T-cell (primary cell): Measurements from ENCODE around the gene AMIGO3. TPM values are rescaled to one million over a fixed set of nuclear protein-coding genes. Genes with fewer than 3 reads are reported as not detected.

Experiments used
- ATAC-seq, 4 experiments: fragments of 200-7000 bp in 3 of 4; fragments of 150-1000 bp in 1 of 4; cut with Tn5 transposase; replicated peaks in 1 of 4; 1 replicate in 3 of 4; 2 replicates in 1 of 4; pipeline ENCODE4 v1.10.0; 2021; ENCODE audit warnings: moderate library complexity in 3 of 4, mild to moderate bottlenecking in 2 of 4, moderate number of reproducible peaks in 1 of 4
- CTCF ChIA-PET, 2 donors: fragments of 300-600 bp; sonication (Branson Sonifier 250); formaldehyde crosslinking; loops; one replicate each; lab custom pipeline; 2022; ENCODE audit warnings: antibody characterized with exemption in 2 of 2; lab: Charles Lee
- POLR2A ChIA-PET, 2 donors: fragments of 300-600 bp; sonication (Branson Sonifier 250); formaldehyde crosslinking; loops; one replicate each; lab custom pipeline; 2022; ENCODE audit warnings: antibody characterized with exemption in 2 of 2; lab: Charles Lee
- DNase-seq, 35 experiments: peaks; one replicate each; pipeline versions ENCODE4 v3.0.0 to v3.0.0-alpha.2; 2013 to 2023
- H3K27ac ChIP-seq: one replicate; pipeline ENCODE4 v1.5.1; 2013; ENCODE audit warnings: low read length
- H3K27me3 ChIP-seq, 2 experiments: replicated peaks in 1 of 2; 1 replicate in 1 of 2; 2 replicates in 1 of 2; pipeline versions ENCODE4 v1.6.1 to v1.7.0; 2013; ENCODE audit warnings: low read length in 1 of 2, mixed read lengths in 1 of 2; ENCODE audit not compliant: control insufficient read depth in 2 of 2, insufficient read depth in 2 of 2; ENCODE audit errors: extremely low read depth in 1 of 2
- H3K36me3 ChIP-seq, 2 donors: 1 replicate in 1 of 2; 2 replicates in 1 of 2; pipeline versions ENCODE4 v1.6.1 to v1.7.0; 2013; ENCODE audit warnings: low read length in 1 of 2; ENCODE audit not compliant: control insufficient read depth in 2 of 2, insufficient read depth in 1 of 2; ENCODE audit errors: extremely low read depth in 1 of 2
- H3K4me1 ChIP-seq, 2 experiments: 1 replicate in 1 of 2; 2 replicates in 1 of 2; pipeline versions ENCODE4 v1.6.1 to v1.7.0; 2013; ENCODE audit warnings: low read length in 2 of 2, mixed read lengths in 1 of 2; ENCODE audit not compliant: insufficient read depth in 2 of 2, control insufficient read depth in 1 of 2; ENCODE audit errors: extremely low read depth in 1 of 2
- H3K4me3 ChIP-seq, 2 donors: 1 replicate in 1 of 2; 2 replicates in 1 of 2; pipeline versions ENCODE4 v1.5.1 to v1.7.0; 2013; ENCODE audit warnings: mild to moderate bottlenecking in 2 of 2, low read length in 1 of 2, moderate library complexity in 1 of 2; ENCODE audit not compliant: control insufficient read depth in 1 of 2; ENCODE audit errors: extremely low read depth in 1 of 2
- H3K9me3 ChIP-seq: 2 replicates; pipeline ENCODE4 v1.7.0; 2013
- H3K27ac Mint-ChIP-seq, 2 donors: one replicate each; pipeline ENCODE4 v1.8.0; 2020 to 2021; ENCODE audit warnings: mild to moderate bottlenecking in 2 of 2, mixed read lengths in 2 of 2
- H3K27me3 Mint-ChIP-seq, 2 donors: one replicate each; pipeline ENCODE4 v1.8.0; 2021 to 2022; ENCODE audit warnings: mixed read lengths in 2 of 2
- H3K36me3 Mint-ChIP-seq: one replicate; pipeline ENCODE4 v1.8.0; 2021; ENCODE audit warnings: mixed read lengths
- H3K4me1 Mint-ChIP-seq, 3 donors: one replicate each; pipeline ENCODE4 v1.8.0; 2020 to 2022; ENCODE audit warnings: mixed read lengths in 3 of 3, mild to moderate bottlenecking in 1 of 3
- H3K4me3 Mint-ChIP-seq, 3 donors: one replicate each; pipeline ENCODE4 v1.8.0; 2020 to 2022; ENCODE audit warnings: mild to moderate bottlenecking in 3 of 3, mixed read lengths in 3 of 3, moderate library complexity in 3 of 3
- H3K9me3 Mint-ChIP-seq, 3 donors: one replicate each; pipeline ENCODE4 v1.8.0; 2020 to 2022; ENCODE audit warnings: mixed read lengths in 3 of 3
- WGBS: methylation state at CpG from one replicate; pipeline ENCODE4 v1.1.5; 2013; ENCODE audit warnings: missing lambda C conversion rate; ENCODE audit not compliant: insufficient coverage; 5-methylcytosine and 5-hydroxymethylcytosine counted together
- total RNA-seq, 35 experiments: library from RNA in 6 of 35; stranded (reverse) in 6 of 35; fragments of 120-200 nt in 1 of 35; gene quantifications; one replicate each; pipeline versions ENCODE4 v1.2.1 to v1.2.4 and lab custom pipeline; 2013 to 2026

AMIGO3 gene
- total RNA-seq, 5 donors from 2014 or later (not counting 1 experiment from before 2014, with no cell fraction given): 0.20 to 1.4 (median 0.26) TPM; not detected in 2

DNA sequence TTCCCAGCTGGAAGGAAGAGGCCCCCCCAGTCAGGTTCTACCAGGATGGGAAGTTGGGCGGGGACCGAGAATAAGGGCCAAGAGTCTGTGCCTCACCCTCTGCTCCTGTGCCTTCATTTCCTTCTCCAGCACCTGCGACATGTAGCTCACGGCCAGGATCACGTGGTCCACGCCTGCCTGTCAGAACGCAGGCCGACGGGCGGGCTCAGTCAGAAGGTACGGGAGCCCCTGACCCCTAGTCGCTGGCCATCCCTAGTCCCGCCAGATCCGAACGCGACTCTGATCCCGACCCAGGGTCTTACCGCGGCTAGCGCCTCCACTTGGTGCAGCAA lies 3.8 kb upstream of the AMIGO3 start:
- Histone ChIP-seq H3K36me3 (peaks cover 4 to 29% of the 10 kb centered on the region in 2 donors), H3K9me3 (no peaks in the 10 kb centered on the region), H3K4me1 (peaks cover 4 to 45% of the 10 kb centered on the region in 2 experiments), H3K27me3 (no peaks in the 10 kb centered on the region), H3K27ac (peak overlapping the region; percentile 91), H3K4me3 (peak overlapping the region; percentile 66 to 96)
- Mint-ChIP-seq H3K9me3 (no peaks in the 10 kb centered on the region), H3K27ac (peak overlapping the region; percentile 92 to 96), H3K4me1 (peaks cover 36 to 44% (median 41%) of the 10 kb centered on the region in 3 donors), H3K27me3 (no peaks in the 10 kb centered on the region), H3K4me3 (peak overlapping the region; percentile 92 to 95 (median 92)), H3K36me3 (peaks cover 13% of the 10 kb centered on the region)
- WGBS: under 1% methylated on average over 20 of the region's 20 CpGs
- ChIA-PET CTCF (interaction anchor here in 1 of 2 donors (1.5 kb wide), 1 partner anchor 184 kb away, joined by 4 read pairs; no protein-coding TSS in a partner anchor), POLR2A (no interaction called here)
- ATAC-seq (peak; percentile 25 to 37 (median 30)), DNase-seq (peak in 34 of 35 experiments; percentile 22 to 74 (median 55))

DNA sequence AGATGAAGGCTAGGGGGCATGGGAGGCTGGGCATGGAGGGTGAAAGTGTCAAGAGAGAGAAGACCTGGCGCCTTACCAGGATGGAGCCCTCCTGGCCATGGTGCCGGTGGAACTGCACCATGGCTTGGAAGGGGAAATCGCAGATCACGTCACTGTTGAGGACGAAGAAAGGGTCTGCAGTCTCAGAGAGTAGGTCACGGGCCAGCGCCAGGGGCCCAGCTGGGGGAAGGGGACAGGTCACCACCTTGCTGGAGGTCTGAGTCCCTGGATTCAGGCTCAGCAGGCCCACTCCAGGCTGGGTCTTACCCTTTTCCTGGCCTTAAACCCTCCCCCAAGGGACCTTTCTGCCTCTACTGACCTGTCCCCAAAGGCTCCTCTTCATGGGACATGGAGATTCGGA lies 3.4 kb upstream of the AMIGO3 start:
- DNase-seq (no peak), ATAC-seq (no peak)
- peaks cover 36 to 44% (median 41%) of the 10 kb centered on the region in 3 donors for H3K4me1 Mint-ChIP-seq
- peak overlapping the region; percentile 91 for H3K27ac ChIP-seq
- POLR2A ChIA-PET: no interaction called here
- H3K27me3 Mint-ChIP-seq: no peaks in the 10 kb centered on the region
- H3K4me1 ChIP-seq: peaks cover 4 to 48% of the 10 kb centered on the region in 2 experiments
- peak overlapping the region; percentile 92 to 95 (median 92) for H3K4me3 Mint-ChIP-seq
- peaks cover 10% of the 10 kb centered on the region for H3K36me3 Mint-ChIP-seq
- peak overlapping the region; percentile 66 to 96 for H3K4me3 ChIP-seq
- no peaks in the 10 kb centered on the region for H3K9me3 Mint-ChIP-seq
- H3K36me3 ChIP-seq: peaks cover under 1 to 27% of the 10 kb centered on the region in 2 donors
- CTCF ChIA-PET: interaction anchor here in 1 of 2 donors (1.5 kb wide), 1 partner anchor 184 kb away, joined by 4 read pairs; no protein-coding TSS in a partner anchor
- no peaks in the 10 kb centered on the region for H3K27me3 ChIP-seq
- peak overlapping the region; percentile 92 to 96 for H3K27ac Mint-ChIP-seq
- 83% methylated on average over 7 of the region's 8 CpGs for WGBS
- H3K9me3 ChIP-seq: no peaks in the 10 kb centered on the region

DNA sequence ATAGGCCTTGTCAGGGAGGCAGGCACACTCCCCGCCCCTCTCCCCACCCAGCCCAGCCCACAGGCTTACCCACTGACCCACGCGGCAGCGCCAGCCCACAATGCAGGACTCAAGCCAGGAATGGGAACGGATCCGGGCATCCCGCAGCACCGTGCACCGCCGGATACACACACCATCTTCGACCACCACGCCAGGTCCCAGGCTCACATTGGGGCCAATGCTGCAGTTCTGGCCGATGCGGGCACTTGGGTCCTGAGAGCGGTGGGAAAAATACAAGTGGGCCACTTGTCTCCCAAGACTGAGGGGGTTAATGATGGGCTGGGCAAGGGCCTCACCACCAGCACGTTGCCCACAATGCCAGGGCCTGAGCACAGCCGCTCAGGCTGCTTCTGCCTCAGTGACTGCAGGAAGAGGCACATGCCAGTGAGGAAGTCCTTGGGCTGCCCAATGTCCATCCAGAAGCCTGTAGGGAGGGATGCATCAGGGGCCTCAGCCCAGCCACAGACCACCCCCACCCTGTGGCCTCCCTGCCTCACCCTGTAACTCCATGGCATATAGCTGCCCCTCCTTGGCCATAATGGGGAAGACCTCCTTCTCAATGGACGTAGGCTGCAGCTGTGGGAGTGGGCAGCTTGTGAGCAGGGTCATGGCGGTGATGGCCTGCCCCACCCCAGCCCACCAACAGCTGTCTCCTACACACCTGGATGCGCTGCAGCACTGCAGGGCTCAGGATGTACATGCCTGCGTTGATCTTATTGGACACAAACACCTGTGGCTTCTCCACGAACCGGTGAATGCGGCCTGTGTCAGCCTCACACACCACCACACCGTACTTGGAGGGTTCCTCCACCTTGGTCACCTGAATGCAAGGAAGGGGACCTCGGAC lies 2.7 kb upstream of the AMIGO3 start:
- 95% methylated on average over 15 of the region's 26 CpGs for WGBS
- H3K4me3 Mint-ChIP-seq: peak overlapping the region; percentile 92 to 95 (median 92)

DNA sequence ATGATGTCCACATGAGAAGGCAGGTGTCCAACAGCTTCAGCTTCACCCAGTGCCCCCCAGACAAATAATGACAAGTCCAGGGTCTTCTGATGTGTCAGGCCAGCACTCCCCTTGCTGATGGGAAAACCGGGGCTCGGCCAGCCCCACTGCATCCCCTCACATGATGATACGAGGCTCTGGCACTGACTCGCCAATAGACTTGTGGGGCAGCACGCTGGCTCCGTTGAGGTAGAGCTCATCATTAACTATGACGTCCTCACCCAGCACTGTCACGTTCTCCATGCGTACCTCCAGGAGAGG lies 2.1 kb upstream of the AMIGO3 start:
- ChIA-PET CTCF (no interaction called here), POLR2A (no interaction called here)
- Mint-ChIP-seq H3K27ac (no peak overlapping the region), H3K9me3 (no peaks in the 10 kb centered on the region), H3K27me3 (no peaks in the 10 kb centered on the region), H3K36me3 (peaks cover 4% of the 10 kb centered on the region), H3K4me3 (no peak overlapping the region), H3K4me1 (peaks cover 36 to 44% (median 41%) of the 10 kb centered on the region in 3 donors)
- no peak overlapping the region for H3K4me3 ChIP-seq
- H3K27me3 ChIP-seq: no peaks in the 10 kb centered on the region
- no peak overlapping the region for H3K27ac ChIP-seq
- no peaks in the 10 kb centered on the region for H3K9me3 ChIP-seq
- peaks cover 4 to 50% of the 10 kb centered on the region in 2 experiments for H3K4me1 ChIP-seq
- DNase-seq: no peak
- WGBS: 93% methylated on average over 9 of the region's 9 CpGs
- H3K36me3 ChIP-seq: peaks cover 0 to 14% of the 10 kb centered on the region in 2 donors
- no peak for ATAC-seq

More for the DNA sequence above, 2.7 kb upstream of the AMIGO3 start:
- Mint-ChIP-seq H3K27ac (peak overlapping the region; percentile 75 to 96), H3K9me3 (no peaks in the 10 kb centered on the region), H3K4me1 (peaks cover 36 to 44% (median 41%) of the 10 kb centered on the region in 3 donors), H3K27me3 (no peaks in the 10 kb centered on the region), H3K36me3 (peaks cover 4% of the 10 kb centered on the region)
- POLR2A ChIA-PET: no interaction called here
- Histone ChIP-seq H3K4me3 (no peak overlapping the region), H3K4me1 (peaks cover 4 to 50% of the 10 kb centered on the region in 2 experiments), H3K9me3 (no peaks in the 10 kb centered on the region), H3K27me3 (no peaks in the 10 kb centered on the region), H3K36me3 (peaks cover 0 to 20% of the 10 kb centered on the region in 2 donors), H3K27ac (peak overlapping the region; percentile 91)
- CTCF ChIA-PET: no interaction called here
- ATAC-seq: no peak
- DNase-seq: no peak

DNA sequence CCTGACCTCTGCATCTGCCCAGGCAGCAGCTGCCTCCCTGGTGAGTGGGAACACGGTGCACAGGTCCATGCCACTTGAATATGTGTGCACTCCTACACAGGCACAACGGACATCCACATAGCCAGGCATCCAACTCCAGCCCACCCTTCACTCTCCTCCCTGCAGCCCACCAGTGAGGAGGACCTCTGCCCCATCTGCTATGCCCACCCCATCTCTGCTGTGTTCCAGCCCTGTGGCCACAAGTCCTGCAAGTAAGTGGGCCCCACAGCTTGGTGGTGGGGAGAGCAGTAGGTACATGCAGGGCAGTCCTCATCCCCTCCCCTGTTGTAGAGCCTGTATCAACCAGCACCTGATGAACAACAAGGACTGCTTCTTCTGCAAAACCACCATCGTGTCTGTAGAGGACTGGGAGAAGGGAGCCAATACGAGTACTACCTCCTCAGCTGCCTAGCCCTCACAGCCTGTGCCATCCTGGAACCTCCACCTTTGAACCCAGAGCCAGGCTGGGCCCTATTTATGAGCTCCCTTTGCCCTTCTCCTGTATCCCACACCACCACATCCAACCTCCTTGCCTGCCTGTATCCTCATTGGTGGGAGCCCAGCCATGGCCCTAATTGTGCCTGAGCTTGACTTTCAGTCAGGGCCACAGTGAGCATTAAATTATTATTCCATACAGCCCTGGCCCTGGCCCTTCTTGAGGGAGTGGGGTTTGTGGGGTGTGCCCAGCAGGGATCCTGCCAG lies 1.5 kb upstream of the AMIGO3 start:
- peak overlapping the region in 1 of 2 donors; percentile 93 for H3K27ac Mint-ChIP-seq
- 94% methylated on average over 2 of the region's 4 CpGs for WGBS
- H3K4me3 Mint-ChIP-seq: peak overlapping the region in 2 of 3 donors; percentile 24 to 32
- POLR2A ChIA-PET: no interaction called here
- no peaks in the 10 kb centered on the region for H3K27me3 Mint-ChIP-seq
- no peak for ATAC-seq
- Histone ChIP-seq H3K4me1 (peaks cover 4 to 50% of the 10 kb centered on the region in 2 experiments), H3K27me3 (no peaks in the 10 kb centered on the region), H3K27ac (no peak overlapping the region), H3K36me3 (peaks cover under 1 to 18% of the 10 kb centered on the region in 2 donors), H3K4me3 (no peak overlapping the region), H3K9me3 (no peaks in the 10 kb centered on the region)
- CTCF ChIA-PET: no interaction called here
- H3K36me3 Mint-ChIP-seq: peaks cover 4% of the 10 kb centered on the region
- peaks cover 36 to 44% (median 41%) of the 10 kb centered on the region in 3 donors for H3K4me1 Mint-ChIP-seq
- no peak for DNase-seq
- H3K9me3 Mint-ChIP-seq: no peaks in the 10 kb centered on the region

DNA sequence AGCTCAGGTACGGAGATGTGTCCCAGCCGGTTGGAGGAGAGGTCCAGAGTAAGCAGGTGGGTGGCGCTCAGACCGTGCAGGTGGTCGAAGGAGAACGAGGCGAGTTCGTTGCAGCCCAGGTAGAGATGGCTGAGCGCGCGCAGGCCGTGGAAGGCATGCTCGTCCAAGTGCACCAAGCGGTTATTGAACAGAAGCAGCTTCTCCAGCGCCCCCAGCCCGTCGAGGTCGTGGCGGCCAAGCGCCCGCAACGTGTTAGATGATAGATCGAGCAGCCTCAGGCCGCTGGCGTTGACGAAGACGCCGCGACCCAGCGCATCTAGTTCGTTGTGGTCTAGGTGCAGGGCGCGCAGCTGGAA lies 648 bp downstream of the AMIGO3 start:
- peaks cover 5 to 22% of the 10 kb centered on the region in 2 donors for H3K36me3 ChIP-seq
- Mint-ChIP-seq H3K4me1 (peaks cover 29 to 39% (median 39%) of the 10 kb centered on the region in 3 donors), H3K27me3 (no peaks in the 10 kb centered on the region), H3K4me3 (peak overlapping the region; percentile 86 to 92 (median 88)), H3K36me3 (peaks cover 4% of the 10 kb centered on the region), H3K9me3 (no peaks in the 10 kb centered on the region), H3K27ac (peak overlapping the region; percentile 82 to 93)
- H3K4me3 ChIP-seq: peak overlapping the region; percentile 80 to 81
- 22% methylated on average over 33 of the region's 33 CpGs for WGBS
- H3K27ac ChIP-seq: no peak overlapping the region
- ChIA-PET POLR2A (no interaction called here), CTCF (interaction anchor here in 1 of 2 donors (0.5 kb wide), 1 partner anchor 1953 kb away, joined by 4 read pairs; no protein-coding TSS in a partner anchor)
- H3K9me3 ChIP-seq: no peaks in the 10 kb centered on the region
- H3K27me3 ChIP-seq: no peaks in the 10 kb centered on the region
- ATAC-seq (no peak), DNase-seq (no peak)
- peaks cover 2 to 40% of the 10 kb centered on the region in 2 experiments for H3K4me1 ChIP-seq
